Coronary artery (tissue), 2 donors: ENCODE results near the gene PIK3C2B.

Experiments
- DNase-seq: peaks from one replicate; pipeline ENCODE4 v3.0.0-alpha.2; 2017; ENCODE audit warnings: low spot score
- H3K27ac ChIP-seq, 2 donors: fragments of 200-600 bp; sonication (generic); one replicate each; pipeline ENCODE4 v1.5.1; 2016 to 2019
- H3K4me3 ChIP-seq: fragments of 200-600 bp; sonication (generic); 2 replicates; pipeline ENCODE4 v1.5.1; 2016; ENCODE audit warnings: mild to moderate bottlenecking, moderate library complexity
- CTCF ChIP-seq: fragments of 200-600 bp; sonication (generic); IDR thresholded peaks from one replicate; pipeline ENCODE4 v1.5.1; 2019; ENCODE audit warnings: antibody characterized with exemption

PIK3C2B gene

GRCh38 chr1:204498981-204499380 lies 4.4 kb upstream of the PIK3C2B start:
- no peak for DNase-seq
- H3K27ac ChIP-seq, result no peak overlapping the region
- H3K4me3 ChIP-seq, result no peak overlapping the region
- TF ChIP-seq CTCF, result no peak

- DNase-seq, result no peak
- Histone ChIP-seq H3K4me3 (peak overlapping the region; percentile 98), H3K27ac (no peak overlapping the region)
- TF ChIP-seq CTCF, result no peak
Observed at GRCh38 chr1:204495777-204496176, 1.2 kb upstream of the PIK3C2B start.

- peak overlapping the region; percentile 82 to 96 for H3K27ac ChIP-seq
- no peak for DNase-seq
- no peak for TF ChIP-seq CTCF
- peak overlapping the region; percentile 98 for H3K4me3 ChIP-seq
Observed at GRCh38 chr1:204495078-204495753, 611 bp upstream of the PIK3C2B start.

GRCh38 chr1:204493984-204494280 lies 673 bp downstream of the PIK3C2B start:
- H3K27ac ChIP-seq, result peak overlapping the region; percentile 82 to 96
- peak; percentile 82 for DNase-seq
- H3K4me3 ChIP-seq, result peak overlapping the region; percentile 98
- no peak for TF ChIP-seq CTCF

GRCh38 chr1:204493145-204493983 lies 1.2 kb downstream of the PIK3C2B start:
- DNase-seq, result peak; percentile 83
- Histone ChIP-seq H3K4me3 (peak overlapping the region; percentile 98), H3K27ac (peak overlapping the region; percentile 82 to 96)
- no peak for TF ChIP-seq CTCF

GRCh38 chr1:204491655-204492054 lies 3.0 kb downstream of the PIK3C2B start:
- peak overlapping the region; percentile 6 for H3K4me3 ChIP-seq

More at GRCh38 chr1:204491655-204492054, 3.0 kb downstream of the PIK3C2B start:
- TF ChIP-seq CTCF, result no peak
- peak overlapping the region in 1 of 2 donors; percentile 96 for H3K27ac ChIP-seq
- DNase-seq, result no peak
